Measurements from ENCODE around the gene PCDH9.

PCDH9 gene

GRCh38 chr13:66847541-66847940, 382.6 kb downstream of the PCDH9 start:
- H3K79me2 ChIP-seq (ENCODE audit: insufficient read depth, low read length), result no peaks in the 10 kb centered on the region
- H3K9me3 ChIP-seq (ENCODE audit: insufficient read depth, low read length), result no peaks in the 10 kb centered on the region
- no peaks in the 10 kb centered on the region for H3K36me3 ChIP-seq (ENCODE audit: low read length)
- no peak overlapping the region for H3K9ac ChIP-seq (ENCODE audit: low read length)
- H3K4me2 ChIP-seq (ENCODE audit: low read depth, low read length, poor library complexity, severe bottlenecking), result no peak overlapping the region
- H2AFZ ChIP-seq (ENCODE audit: low read depth, low read length, severe bottlenecking), result no peak overlapping the region
- H3F3A ChIP-seq (ENCODE audit: insufficient read depth), result no peaks in the 10 kb centered on the region
- no peaks in the 10 kb centered on the region for H3K9me2 ChIP-seq (replicated peaks; ENCODE audit: insufficient read depth, low read length)
- no peaks in the 10 kb centered on the region for H4K20me1 ChIP-seq (ENCODE audit: low read depth, low read length)
- TF ChIP-seq EZH2phosphoT487 (conservative IDR thresholded peaks at IDR 0.05; ENCODE audit: low read length), result no peak
- TF ChIP-seq, protein P1, sequence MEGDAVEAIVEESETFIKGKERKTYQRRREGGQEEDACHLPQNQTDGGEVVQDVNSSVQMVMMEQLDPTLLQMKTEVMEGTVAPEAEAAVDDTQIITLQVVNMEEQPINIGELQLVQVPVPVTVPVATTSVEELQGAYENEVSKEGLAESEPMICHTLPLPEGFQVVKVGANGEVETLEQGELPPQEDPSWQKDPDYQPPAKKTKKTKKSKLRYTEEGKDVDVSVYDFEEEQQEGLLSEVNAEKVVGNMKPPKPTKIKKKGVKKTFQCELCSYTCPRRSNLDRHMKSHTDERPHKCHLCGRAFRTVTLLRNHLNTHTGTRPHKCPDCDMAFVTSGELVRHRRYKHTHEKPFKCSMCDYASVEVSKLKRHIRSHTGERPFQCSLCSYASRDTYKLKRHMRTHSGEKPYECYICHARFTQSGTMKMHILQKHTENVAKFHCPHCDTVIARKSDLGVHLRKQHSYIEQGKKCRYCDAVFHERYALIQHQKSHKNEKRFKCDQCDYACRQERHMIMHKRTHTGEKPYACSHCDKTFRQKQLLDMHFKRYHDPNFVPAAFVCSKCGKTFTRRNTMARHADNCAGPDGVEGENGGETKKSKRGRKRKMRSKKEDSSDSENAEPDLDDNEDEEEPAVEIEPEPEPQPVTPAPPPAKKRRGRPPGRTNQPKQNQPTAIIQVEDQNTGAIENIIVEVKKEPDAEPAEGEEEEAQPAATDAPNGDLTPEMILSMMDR (IDR thresholded peaks at IDR 0.05; ENCODE audit: insufficient read depth, low read length, poor library complexity, severe bottlenecking), result no peak
- no peak overlapping the region for H3K4me3 ChIP-seq (ENCODE audit: insufficient read depth, low read length, poor library complexity, severe bottlenecking)
- no peaks in the 10 kb centered on the region for H3K27me3 ChIP-seq (ENCODE audit: low read length)
- no peak overlapping the region for H3K27ac ChIP-seq (ENCODE audit: low read depth, low read length)

- no peaks in the 10 kb centered on the region for H3K36me3 ChIP-seq (ENCODE audit: low read length)
- H3F3A ChIP-seq (ENCODE audit: insufficient read depth), result no peaks in the 10 kb centered on the region
- H2AFZ ChIP-seq (ENCODE audit: low read depth, low read length, severe bottlenecking), result no peak overlapping the region
- H3K9me3 ChIP-seq (ENCODE audit: insufficient read depth, low read length), result no peaks in the 10 kb centered on the region
- no peak for TF ChIP-seq EZH2phosphoT487 (conservative IDR thresholded peaks at IDR 0.05; ENCODE audit: low read length)
- TF ChIP-seq, protein P1 (IDR thresholded peaks at IDR 0.05; ENCODE audit: insufficient read depth, low read length, poor library complexity, severe bottlenecking), result no peak
- H3K4me2 ChIP-seq (ENCODE audit: low read depth, low read length, poor library complexity, severe bottlenecking), result no peak overlapping the region
- H3K27me3 ChIP-seq (ENCODE audit: low read length), result no peaks in the 10 kb centered on the region
- H3K27ac ChIP-seq (ENCODE audit: low read depth, low read length), result no peak overlapping the region
- no peak overlapping the region for H3K9ac ChIP-seq (ENCODE audit: low read length)
- no peaks in the 10 kb centered on the region for H3K79me2 ChIP-seq (ENCODE audit: insufficient read depth, low read length)
- no peak overlapping the region for H3K4me3 ChIP-seq (ENCODE audit: insufficient read depth, low read length, poor library complexity, severe bottlenecking)
- H3K9me2 ChIP-seq (replicated peaks; ENCODE audit: insufficient read depth, low read length), result no peaks in the 10 kb centered on the region
- no peaks in the 10 kb centered on the region for H4K20me1 ChIP-seq (ENCODE audit: low read depth, low read length)
These were observed 384.7 kb downstream of the PCDH9 start for GRCh38 chr13:66845393-66845792.

DNA sequence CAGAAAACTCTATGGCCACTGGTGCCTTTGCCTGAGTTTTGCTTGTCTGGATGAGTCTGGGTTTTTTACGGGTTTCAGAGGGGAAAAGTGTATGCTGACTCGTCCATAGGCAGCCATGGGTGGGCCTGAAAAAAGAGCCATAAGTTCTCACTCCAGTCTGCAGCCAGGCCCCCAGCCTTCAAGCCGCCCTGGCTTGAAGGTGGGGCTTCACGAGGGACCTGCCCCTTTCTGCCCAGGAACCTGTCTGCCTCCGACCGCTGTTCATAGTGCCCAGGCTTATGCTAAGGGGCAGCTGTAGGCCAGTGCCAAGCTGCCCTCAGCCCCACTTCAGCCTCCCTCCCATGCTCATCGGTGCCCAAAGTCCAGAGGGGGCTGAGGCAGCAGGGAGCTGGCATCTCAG, 385.2 kb downstream of the PCDH9 start:
- Histone ChIP-seq H3K79me2 (ENCODE audit: insufficient read depth, low read length) (no peaks in the 10 kb centered on the region), H3F3A (ENCODE audit: insufficient read depth) (no peaks in the 10 kb centered on the region), H3K27me3 (ENCODE audit: low read length) (no peaks in the 10 kb centered on the region), H3K9me2 (replicated peaks; ENCODE audit: insufficient read depth, low read length) (no peaks in the 10 kb centered on the region), H4K20me1 (ENCODE audit: low read depth, low read length) (no peaks in the 10 kb centered on the region), H3K9ac (ENCODE audit: low read length) (no peak overlapping the region), H3K27ac (ENCODE audit: low read depth, low read length) (no peak overlapping the region), H3K4me3 (ENCODE audit: insufficient read depth, low read length, poor library complexity, severe bottlenecking) (no peak overlapping the region), H3K9me3 (ENCODE audit: insufficient read depth, low read length) (no peaks in the 10 kb centered on the region), H3K4me2 (ENCODE audit: low read depth, low read length, poor library complexity, severe bottlenecking) (no peak overlapping the region), H3K36me3 (ENCODE audit: low read length) (no peaks in the 10 kb centered on the region), H2AFZ (ENCODE audit: low read depth, low read length, severe bottlenecking) (no peak overlapping the region)
- TF ChIP-seq EZH2phosphoT487 (conservative IDR thresholded peaks at IDR 0.05; ENCODE audit: low read length), result no peak
- TF ChIP-seq, protein P1 (IDR thresholded peaks at IDR 0.05; ENCODE audit: insufficient read depth, low read length, poor library complexity, severe bottlenecking), result no peak

Measured in SU-DHL-6 (cell line).